ENCODE data around the gene MCF2L.
"Not testable (repeated sequence)": the region's sequence is repeated elsewhere in the genome, so short reads cannot be mapped to it uniquely, and the experiment has no call there.

Gene MCF2L

GRCh38 chr13:113094410-113094800 is 125.4 kb downstream of the MCF2L start:
- no peak overlapping the region for H3K4me3 Mint-ChIP-seq
- no peaks in the 10 kb centered on the region for H3K9me3 Mint-ChIP-seq
- H3K4me1 Mint-ChIP-seq (ENCODE audit: low read depth): no peaks in the 10 kb centered on the region
- no peaks in the 10 kb centered on the region for H3K27me3 Mint-ChIP-seq (ENCODE audit: low read depth)
- H3K27ac Mint-ChIP-seq: no peak overlapping the region
- no peaks in the 10 kb centered on the region for H3K36me3 Mint-ChIP-seq (ENCODE audit: low read depth)

- Mint-ChIP-seq H3K9me3 (no peaks in the 10 kb centered on the region), H3K4me3 (no peak overlapping the region), H3K27ac (no peak overlapping the region)
Observed at GRCh38 chr13:113095146-113096051, 126.4 kb downstream of the MCF2L start.

GRCh38 chr13:113096052-113096744 is 127.2 kb downstream of the MCF2L start:
- Mint-ChIP-seq H3K36me3 (ENCODE audit: low read depth) (no peaks in the 10 kb centered on the region), H3K27ac (no peak overlapping the region), H3K4me1 (ENCODE audit: low read depth) (no peaks in the 10 kb centered on the region), H3K27me3 (ENCODE audit: low read depth) (no peaks in the 10 kb centered on the region), H3K4me3 (no peak overlapping the region), H3K9me3 (no peaks in the 10 kb centered on the region)

More at GRCh38 chr13:113095146-113096051, 126.4 kb downstream of the MCF2L start:
- Mint-ChIP-seq H3K4me1 (ENCODE audit: low read depth) (no peaks in the 10 kb centered on the region), H3K27me3 (ENCODE audit: low read depth) (no peaks in the 10 kb centered on the region), H3K36me3 (ENCODE audit: low read depth) (no peaks in the 10 kb centered on the region)

- Mint-ChIP-seq H3K9me3 (no peaks in the 10 kb centered on the region), H3K27me3 (ENCODE audit: low read depth) (no peaks in the 10 kb centered on the region), H3K4me3 (no peak overlapping the region), H3K4me1 (ENCODE audit: low read depth) (no peaks in the 10 kb centered on the region), H3K27ac (no peak overlapping the region), H3K36me3 (ENCODE audit: low read depth) (no peaks in the 10 kb centered on the region)
Observed at GRCh38 chr13:113096745-113097305, 127.8 kb downstream of the MCF2L start.

- Mint-ChIP-seq H3K27me3 (ENCODE audit: low read depth) (no peaks in the 10 kb centered on the region), H3K4me3 (no peak overlapping the region), H3K4me1 (ENCODE audit: low read depth) (no peaks in the 10 kb centered on the region), H3K36me3 (ENCODE audit: low read depth) (no peaks in the 10 kb centered on the region), H3K9me3 (no peaks in the 10 kb centered on the region), H3K27ac (no peak overlapping the region)
Observed at GRCh38 chr13:113097651-113098050, 128.6 kb downstream of the MCF2L start.

GRCh38 chr13:113098162-113098732 is 129.2 kb downstream of the MCF2L start:
- Mint-ChIP-seq H3K4me1 (ENCODE audit: low read depth) (no peaks in the 10 kb centered on the region), H3K36me3 (ENCODE audit: low read depth) (no peaks in the 10 kb centered on the region), H3K4me3 (no peak overlapping the region), H3K27ac (no peak overlapping the region), H3K9me3 (no peaks in the 10 kb centered on the region), H3K27me3 (ENCODE audit: low read depth) (no peaks in the 10 kb centered on the region)

- Mint-ChIP-seq H3K9me3 (no peaks in the 10 kb centered on the region), H3K27ac (no peak overlapping the region), H3K4me3 (no peak overlapping the region)
Observed at GRCh38 chr13:113099142-113099541, 130.1 kb downstream of the MCF2L start.

GRCh38 chr13:113102302-113102701 is 133.3 kb downstream of the MCF2L start:
- not testable (repeated sequence) for H3K27me3 Mint-ChIP-seq (ENCODE audit: low read depth); H3K4me1 Mint-ChIP-seq (ENCODE audit: low read depth); H3K27ac Mint-ChIP-seq; H3K9me3 Mint-ChIP-seq; H3K36me3 Mint-ChIP-seq (ENCODE audit: low read depth); H3K4me3 Mint-ChIP-seq

More at GRCh38 chr13:113099142-113099541, 130.1 kb downstream of the MCF2L start:
- H3K36me3 Mint-ChIP-seq (ENCODE audit: low read depth): no peaks in the 10 kb centered on the region
- H3K4me1 Mint-ChIP-seq (ENCODE audit: low read depth): no peaks in the 10 kb centered on the region
- H3K27me3 Mint-ChIP-seq (ENCODE audit: low read depth): no peaks in the 10 kb centered on the region

- H3K27me3 Mint-ChIP-seq (ENCODE audit: low read depth): no peaks in the 10 kb centered on the region
- H3K4me1 Mint-ChIP-seq (ENCODE audit: low read depth): no peaks in the 10 kb centered on the region
- H3K36me3 Mint-ChIP-seq (ENCODE audit: low read depth): no peaks in the 10 kb centered on the region
- no peak overlapping the region for H3K27ac Mint-ChIP-seq
- no peak overlapping the region for H3K4me3 Mint-ChIP-seq
- no peaks in the 10 kb centered on the region for H3K9me3 Mint-ChIP-seq
Observed at GRCh38 chr13:113102727-113103126, 133.7 kb downstream of the MCF2L start.

GRCh38 chr13:113103646-113104045 is 134.6 kb downstream of the MCF2L start:
- no peaks in the 10 kb centered on the region for H3K27me3 Mint-ChIP-seq (ENCODE audit: low read depth)
- no peaks in the 10 kb centered on the region for H3K9me3 Mint-ChIP-seq
- no peak overlapping the region for H3K4me3 Mint-ChIP-seq
- H3K36me3 Mint-ChIP-seq (ENCODE audit: low read depth): no peaks in the 10 kb centered on the region
- H3K27ac Mint-ChIP-seq: no peak overlapping the region
- H3K4me1 Mint-ChIP-seq (ENCODE audit: low read depth): no peaks in the 10 kb centered on the region

GRCh38 chr13:113105032-113105920 is 136.3 kb downstream of the MCF2L start, which contains the start of gene F7:
TSS of gene F7 (plus strand) at chr13:113105791. CDS start at chr13:113105842, 51 bp downstream.
- no peaks in the 10 kb centered on the region for H3K4me1 Mint-ChIP-seq (ENCODE audit: low read depth)
- no peaks in the 10 kb centered on the region for H3K36me3 Mint-ChIP-seq (ENCODE audit: low read depth)
- H3K9me3 Mint-ChIP-seq: no peaks in the 10 kb centered on the region
- peaks cover 5% of the 10 kb centered on the region for H3K27me3 Mint-ChIP-seq (ENCODE audit: low read depth)
- H3K4me3 Mint-ChIP-seq: no peak within 1 kb of the TSS
- H3K27ac Mint-ChIP-seq: no peak within 1 kb of the TSS

GRCh38 chr13:113105921-113106452 is 137.0 kb downstream of the MCF2L start:
- H3K27ac Mint-ChIP-seq: no peak overlapping the region
- H3K36me3 Mint-ChIP-seq (ENCODE audit: low read depth): no peaks in the 10 kb centered on the region
- peaks cover 5% of the 10 kb centered on the region for H3K27me3 Mint-ChIP-seq (ENCODE audit: low read depth)
- H3K9me3 Mint-ChIP-seq: no peaks in the 10 kb centered on the region
- no peak overlapping the region for H3K4me3 Mint-ChIP-seq
- H3K4me1 Mint-ChIP-seq (ENCODE audit: low read depth): no peaks in the 10 kb centered on the region

GRCh38 chr13:113106711-113107351 is 137.8 kb downstream of the MCF2L start:
- H3K9me3 Mint-ChIP-seq: no peaks in the 10 kb centered on the region
- H3K27me3 Mint-ChIP-seq (ENCODE audit: low read depth): peaks cover 5% of the 10 kb centered on the region
- no peaks in the 10 kb centered on the region for H3K36me3 Mint-ChIP-seq (ENCODE audit: low read depth)
- H3K4me3 Mint-ChIP-seq: no peak overlapping the region
- H3K27ac Mint-ChIP-seq: no peak overlapping the region
- H3K4me1 Mint-ChIP-seq (ENCODE audit: low read depth): no peaks in the 10 kb centered on the region
